ENCODE results near the gene ADCY2.

The ADCY2 gene

GRCh38 chr5:7876867-7877266 lies 480.9 kb downstream of the ADCY2 start:
- intact Hi-C loops (cut with DNase I), result no loop called here
- no peak for DNase-seq

GRCh38 chr5:7877851-7878250 lies 481.9 kb downstream of the ADCY2 start:
- no peak for DNase-seq
- intact Hi-C loops (cut with DNase I), result no loop called here

- no peak for DNase-seq
Observed at GRCh38 chr5:7878381-7878873, 482.5 kb downstream of the ADCY2 start.

More at GRCh38 chr5:7878381-7878873, 482.5 kb downstream of the ADCY2 start:
- intact Hi-C loops (cut with DNase I), result no loop called here

All from posterior cingulate gyrus (tissue), 11 donors.